GM12878 (cell line): ENCODE measurements around the gene ITGA2.

ENCODE experiments used
- FOXM1 ChIP-seq: IDR thresholded peaks from 2 replicates; pipeline ENCODE4 v1.6.1; 2012; ENCODE audit warnings: low read depth, mild to moderate bottlenecking, inconsistent platforms, low read length, moderate library complexity
- ZNF384 ChIP-seq: IDR thresholded peaks from 2 replicates; pipeline ENCODE4 v1.6.1; 2012; ENCODE audit warnings: low read depth, mild to moderate bottlenecking, low read length, improper control_type of control experiment, borderline replicate concordance
- TF ChIP-seq, protein P1 (sequence below), 3 experiments: IDR thresholded peaks in 2 of 3; conservative IDR thresholded peaks in 1 of 3; 2 replicates each; pipeline ENCODE4 v1.5.1; 2011; ENCODE audit warnings: low read depth in 3 of 3, low read length in 3 of 3, mild to moderate bottlenecking in 3 of 3, control low read depth in 2 of 3, moderate library complexity in 2 of 3, inconsistent platforms in 1 of 3, mixed read lengths in 1 of 3; ENCODE audit not compliant: control insufficient read depth in 2 of 3, insufficient read depth in 1 of 3; ENCODE audit errors: extremely low read depth in 1 of 3

DNA sequence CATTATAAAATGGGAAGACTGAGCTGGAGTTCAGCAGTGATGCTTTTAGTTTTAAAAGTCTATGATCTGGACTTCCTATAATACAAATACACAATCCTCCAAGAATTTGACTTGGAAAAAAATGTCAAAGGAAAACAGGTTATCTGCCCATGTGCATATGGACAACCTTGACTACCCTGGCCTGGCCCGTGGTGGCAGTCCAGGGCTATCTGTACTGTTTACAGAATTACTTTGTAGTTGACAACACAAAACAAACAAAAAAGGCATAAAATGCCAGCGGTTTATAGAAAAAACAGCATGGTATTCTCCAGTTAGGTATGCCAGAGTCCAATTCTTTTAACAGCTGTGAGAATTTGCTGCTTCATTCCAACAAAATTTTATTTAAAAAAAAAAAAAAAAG lies 103.1 kb downstream of the ITGA2 start:
- no peak for TF ChIP-seq FOXM1
- no peak for TF ChIP-seq ZNF384
- TF ChIP-seq, protein P1, sequence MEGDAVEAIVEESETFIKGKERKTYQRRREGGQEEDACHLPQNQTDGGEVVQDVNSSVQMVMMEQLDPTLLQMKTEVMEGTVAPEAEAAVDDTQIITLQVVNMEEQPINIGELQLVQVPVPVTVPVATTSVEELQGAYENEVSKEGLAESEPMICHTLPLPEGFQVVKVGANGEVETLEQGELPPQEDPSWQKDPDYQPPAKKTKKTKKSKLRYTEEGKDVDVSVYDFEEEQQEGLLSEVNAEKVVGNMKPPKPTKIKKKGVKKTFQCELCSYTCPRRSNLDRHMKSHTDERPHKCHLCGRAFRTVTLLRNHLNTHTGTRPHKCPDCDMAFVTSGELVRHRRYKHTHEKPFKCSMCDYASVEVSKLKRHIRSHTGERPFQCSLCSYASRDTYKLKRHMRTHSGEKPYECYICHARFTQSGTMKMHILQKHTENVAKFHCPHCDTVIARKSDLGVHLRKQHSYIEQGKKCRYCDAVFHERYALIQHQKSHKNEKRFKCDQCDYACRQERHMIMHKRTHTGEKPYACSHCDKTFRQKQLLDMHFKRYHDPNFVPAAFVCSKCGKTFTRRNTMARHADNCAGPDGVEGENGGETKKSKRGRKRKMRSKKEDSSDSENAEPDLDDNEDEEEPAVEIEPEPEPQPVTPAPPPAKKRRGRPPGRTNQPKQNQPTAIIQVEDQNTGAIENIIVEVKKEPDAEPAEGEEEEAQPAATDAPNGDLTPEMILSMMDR (IDR thresholded peaks at IDR 0.05 in 2 of 3, conservative IDR thresholded peaks at IDR 0.05 in 1 of 3; ENCODE audit: control insufficient read depth in 2 of 3, extremely low read depth in 1 of 3, insufficient read depth in 1 of 3, low read depth in 3 of 3, low read length in 3 of 3): no peak
